GM13977 (cell line): ENCODE measurements around the gene GPAM.

Experiments
- DNase-seq: peaks from one replicate; pipeline ENCODE4 v3.0.0; 2012; ENCODE audit warnings: low spot score
- CTCF ChIP-seq: IDR thresholded peaks from 2 replicates; pipeline ENCODE4 v1.5.1; 2012; ENCODE audit warnings: mild to moderate bottlenecking, control low read depth; ENCODE audit not compliant: insufficient read depth; ENCODE audit errors: extremely low read depth, missing control alignments
- in situ Hi-C: fragments of 300-500 bp; cut with MboI; formaldehyde crosslinking; loops from one replicate; pipeline ENCODE4 v1.12.0; 2022; ENCODE audit warnings: low sequenced_read_pairs, low pct_unique_long_range_greater_than_20kb, mixed read lengths, inconsistent platforms; ENCODE audit not compliant: unreplicated experiment

GPAM gene

GRCh38 chr10:112151524-112152039, 32.0 kb downstream of the GPAM start:
- TF ChIP-seq CTCF, result no peak
- no peak for DNase-seq
- in situ Hi-C loops, result no loop called here

GRCh38 chr10:112148331-112148730, 35.2 kb downstream of the GPAM start:
- DNase-seq, result no peak

GRCh38 chr10:112146799-112147198, 36.8 kb downstream of the GPAM start:
- TF ChIP-seq CTCF, result no peak
- in situ Hi-C loops, result no loop called here
- DNase-seq, result no peak

More at GRCh38 chr10:112148331-112148730, 35.2 kb downstream of the GPAM start:
- TF ChIP-seq CTCF, result no peak
- in situ Hi-C loops, result no loop called here

GRCh38 chr10:112145263-112145662, 38.3 kb downstream of the GPAM start:
- in situ Hi-C loops, result no loop called here
- no peak for TF ChIP-seq CTCF
- DNase-seq, result no peak

DNA sequence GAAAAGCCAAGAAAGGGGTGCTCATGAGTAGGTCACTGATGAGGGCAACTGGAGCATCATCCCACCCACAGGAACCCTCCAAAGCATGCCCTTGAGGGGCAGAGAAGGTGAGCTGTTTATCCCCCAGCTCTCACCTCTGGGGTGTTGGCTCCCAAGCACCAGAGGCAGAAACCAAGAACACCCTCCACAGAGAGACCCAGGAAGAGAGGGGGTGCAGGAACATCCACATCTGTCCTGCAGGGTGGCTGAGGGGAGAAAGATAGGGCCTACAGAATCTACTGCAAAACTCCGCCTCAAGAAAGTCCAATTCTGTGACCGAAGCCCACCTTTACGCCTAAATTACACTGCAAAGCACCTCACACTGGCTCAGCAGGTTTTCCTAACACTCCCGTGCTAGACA, 40.1 kb downstream of the GPAM start:
- DNase-seq, result no peak
- in situ Hi-C loops, result no loop called here
- TF ChIP-seq CTCF, result no peak

- no peak for DNase-seq
- in situ Hi-C loops, result no loop called here
- TF ChIP-seq CTCF, result no peak
Measured at GRCh38 chr10:112141292-112141691, 42.3 kb downstream of the GPAM start.
